Mucosa of descending colon (tissue), 3 donors: ENCODE measurements around the gene AHNAK2. TPM values are rescaled to one million over a fixed set of nuclear protein-coding genes. Genes with fewer than 3 reads are reported as not detected.
"Not testable (repeated sequence)": the region's sequence is repeated elsewhere in the genome, so short reads cannot be mapped to it uniquely, and the experiment has no call there.

ENCODE experiments used
- ATAC-seq: fragments of 200-7000 bp; cut with Tn5 transposase; one replicate; pipeline ENCODE4 v1.9.1; 2020; ENCODE audit warnings: mild to moderate bottlenecking, moderate library complexity
- DNase-seq, 3 donors: peaks; one replicate each; pipeline ENCODE4 v3.0.0-alpha.2; 2020
- H3K36me3 ChIP-seq: fragments of 200-600 bp; one replicate; pipeline ENCODE4 v1.8.0; 2021; ENCODE audit warnings: low read depth, mild to moderate bottlenecking
- H3K4me1 ChIP-seq: fragments of 200-600 bp; one replicate; pipeline ENCODE4 v1.8.0; 2021; ENCODE audit warnings: low read depth, mild to moderate bottlenecking
- H3K4me3 ChIP-seq: fragments of 200-600 bp; one replicate; pipeline ENCODE4 v1.8.0; 2021; ENCODE audit warnings: mild to moderate bottlenecking
- H3K9me3 ChIP-seq: fragments of 200-600 bp; one replicate; pipeline ENCODE4 v1.8.0; 2021; ENCODE audit warnings: mild to moderate bottlenecking
- CTCF ChIP-seq: fragments of 200-600 bp; IDR thresholded peaks from one replicate; pipeline ENCODE4 v1.8.0; 2022; ENCODE audit warnings: antibody characterized with exemption, mild to moderate bottlenecking
- intact Hi-C, 2 donors: fragments of 100-400 bp; cut with DNase I in 1 of 2; cut with micrococcal nuclease in 1 of 2; formaldehyde crosslinking; loops; one replicate each; pipeline versions ENCODE4 v1.11.0 to v1.11.1; 2022; cut with DNase I, micrococcal nuclease
- total RNA-seq, 3 donors: library from RNA; stranded (reverse); fragmentation: NEBNext Ultra II Directional in 2 of 3; extraction: Animal tissue kit (Norgen Biotek cat#: 25700) in 2 of 3; gene quantifications; one replicate each; pipeline versions ENCODE4 v1.2.1 to v1.2.4, GENCODE V29; 2021 to 2023
- donor health status: DM: no; HTN: no; CAD: no; lungs with moderate emphysema.
- donor health status: DM: no; HTN: no; CAD: no.
- donor health status: DM: no; HTN: yes; CAD: no.

The AHNAK2 gene
- total RNA-seq, 3 donors from 2014 or later = 4.6 to 145 (median 20.3) TPM

GRCh38 chr14:104944436-104945205 is 33.6 kb downstream of the AHNAK2 start:
- H3K4me1 ChIP-seq, intact Hi-C loops, H3K4me3 ChIP-seq, H3K36me3 ChIP-seq, H3K9me3 ChIP-seq, ATAC-seq: not testable (repeated sequence)
- DNase-seq = peak in 1 of 3 donors; percentile 13

- peak in 1 of 3 donors; percentile 2 for DNase-seq
- H3K4me1 ChIP-seq, intact Hi-C loops, H3K9me3 ChIP-seq, H3K36me3 ChIP-seq, ATAC-seq, H3K4me3 ChIP-seq: not testable (repeated sequence)
Measured at GRCh38 chr14:104944016-104944308, 34.2 kb downstream of the AHNAK2 start.

- peak in 1 of 3 donors; percentile 13 for DNase-seq
- H3K4me1 ChIP-seq, ATAC-seq, intact Hi-C loops, H3K9me3 ChIP-seq, H3K4me3 ChIP-seq, H3K36me3 ChIP-seq: not testable (repeated sequence)
Measured at GRCh38 chr14:104943216-104944015, 34.8 kb downstream of the AHNAK2 start.

DNA sequence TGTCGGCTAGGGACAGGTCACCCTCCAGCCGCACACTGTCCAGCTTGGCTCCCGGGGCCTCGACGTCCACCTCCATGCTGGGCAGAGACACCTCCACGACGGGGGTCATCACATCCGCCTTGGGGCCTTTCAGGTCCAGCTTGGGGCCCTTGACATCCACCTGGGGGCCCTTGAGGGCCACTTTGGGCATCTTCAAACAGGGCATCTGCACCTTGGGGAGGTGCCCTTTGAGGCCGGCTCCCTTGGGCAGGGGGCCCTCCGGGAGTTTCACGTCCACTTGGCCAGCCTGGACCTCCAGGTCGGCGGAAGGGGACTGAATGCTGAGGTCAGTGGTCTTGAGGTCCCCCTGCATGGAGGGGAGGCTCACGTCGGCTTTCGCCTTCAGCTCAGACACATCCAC is 35.6 kb downstream of the AHNAK2 start:
- ATAC-seq = no peak
- Histone ChIP-seq H3K4me3 (no peak overlapping the region), H3K36me3 (no peaks in the 10 kb centered on the region), H3K9me3 (no peaks in the 10 kb centered on the region), H3K4me1 (no peaks in the 10 kb centered on the region)
- TF ChIP-seq CTCF = no peak
- intact Hi-C loops = no loop called here
- peak in 1 of 3 donors; percentile 16 for DNase-seq

- Histone ChIP-seq H3K4me3 (no peak overlapping the region), H3K4me1 (no peaks in the 10 kb centered on the region), H3K36me3 (no peaks in the 10 kb centered on the region), H3K9me3 (no peaks in the 10 kb centered on the region)
- intact Hi-C loops = no loop called here
- no peak for TF ChIP-seq CTCF
- DNase-seq (peak in 1 of 3 donors; percentile 15), ATAC-seq (no peak)
Measured at GRCh38 chr14:104941508-104942365, 36.4 kb downstream of the AHNAK2 start.

DNA sequence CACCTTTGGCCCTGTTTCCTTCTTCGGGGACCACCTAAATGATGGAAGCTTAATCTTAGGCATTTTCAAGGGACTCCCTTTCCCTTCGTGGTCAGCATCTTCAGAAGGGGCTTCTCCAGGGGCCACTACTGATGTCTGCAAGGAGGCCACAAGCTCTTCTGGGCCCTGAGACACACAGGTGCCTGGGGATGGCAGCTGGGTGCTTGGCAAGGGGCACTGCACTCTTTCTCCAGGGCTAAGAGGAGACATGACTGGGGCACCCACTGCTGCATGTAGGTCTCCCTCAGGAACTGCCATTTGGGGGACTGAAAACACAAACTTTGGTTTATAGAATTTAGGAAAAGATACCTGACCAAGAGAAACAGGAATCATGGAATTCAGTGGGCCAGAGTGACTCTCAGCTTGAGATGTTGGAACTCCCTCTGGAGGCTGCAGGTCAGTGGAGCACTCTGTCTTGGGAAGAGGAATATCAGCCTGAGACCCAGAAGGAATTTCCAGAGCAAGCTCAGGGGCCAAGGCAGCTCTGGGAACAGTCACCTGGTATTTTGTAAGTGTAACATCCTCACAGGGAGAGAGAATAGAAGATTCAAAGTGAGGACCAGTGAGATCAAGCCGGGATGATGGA is 37.5 kb downstream of the AHNAK2 start:
- DNase-seq (no peak), ATAC-seq (no peak)
- no peaks in the 10 kb centered on the region for H3K9me3 ChIP-seq
- intact Hi-C loops = no loop called here
- H3K36me3 ChIP-seq = no peaks in the 10 kb centered on the region
- no peak overlapping the region for H3K4me3 ChIP-seq
- no peaks in the 10 kb centered on the region for H3K4me1 ChIP-seq
- TF ChIP-seq CTCF = no peak
